ENCODE measurements around the gene CASKIN2. TPM values are rescaled to one million over a fixed set of nuclear protein-coding genes. Genes with fewer than 3 reads are reported as not detected.

Gene CASKIN2
- total and polyA plus RNA-seq, 5 donors, result 25.9 to 50.4 (median 43.4) TPM

- DNase-seq (no peak), ATAC-seq (no peak)
- Histone ChIP-seq H3K27me3 (ENCODE audit: control insufficient read depth, insufficient read depth) (no peaks in the 10 kb centered on the region), H3K27ac (ENCODE audit: low read length) (peak overlapping the region; percentile 58), H3K9me3 (ENCODE audit: control insufficient read depth, low read length) (no peaks in the 10 kb centered on the region), H3K4me1 (ENCODE audit: control insufficient read depth, insufficient read depth, low read length) (peaks cover 13% of the 10 kb centered on the region), H3K4me3 (ENCODE audit: low read length) (no peak overlapping the region)
- 76% methylated on average over 4 of the region's 4 CpGs for WGBS
- intact Hi-C loops (cut with DNase I), result loop anchor here in 2 of 4 donors (5.0 kb wide), 2 partner anchors 76 to 79 kb away; partner anchors contain the start of gene MYO15B (in 1 of the 2)
Measured at GRCh38 chr17:75511270-75511609, 4.1 kb downstream of the CASKIN2 start.

DNA sequence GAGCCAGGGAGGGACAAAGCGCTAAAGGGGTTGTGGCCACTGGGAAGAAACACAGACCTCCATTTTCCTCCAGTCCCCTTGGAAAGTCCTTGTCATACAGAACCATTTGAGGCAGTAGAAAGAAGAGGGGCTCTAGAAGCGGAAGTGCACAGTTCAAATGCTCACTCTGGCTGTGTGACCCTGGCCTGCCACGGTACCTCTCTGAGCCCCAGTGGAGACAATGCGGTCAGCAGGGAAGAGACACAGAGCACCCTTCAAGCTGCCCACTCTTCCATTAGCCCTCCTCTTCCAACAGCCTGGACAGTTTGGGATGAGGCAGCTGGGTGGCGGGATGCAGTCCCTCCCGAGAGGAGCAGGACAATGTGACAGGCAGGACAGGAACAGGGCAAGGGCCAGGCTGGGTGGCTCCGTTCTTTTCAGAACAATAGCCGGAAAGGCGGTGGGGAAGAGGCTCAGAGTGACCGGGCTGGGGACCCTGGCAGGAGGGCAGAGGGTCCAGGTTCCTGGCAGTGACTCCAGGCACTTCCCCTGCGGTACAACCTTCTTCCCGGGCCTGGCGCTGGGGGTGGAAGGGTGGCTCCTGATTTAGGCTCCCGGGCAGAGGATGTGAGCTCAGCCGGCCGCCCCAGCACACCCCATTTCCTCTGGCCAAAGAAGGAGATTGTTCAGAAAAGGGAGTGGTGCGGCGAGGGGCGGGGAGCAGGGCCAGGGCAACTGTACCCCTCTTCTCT lies 5.6 kb downstream of the CASKIN2 start:
- peak; percentile 84 to 89 (median 89) for DNase-seq
- peak; percentile 62 to 77 for ATAC-seq
- H3K27ac ChIP-seq (ENCODE audit: low read length), result peak overlapping the region; percentile 75
- no peaks in the 10 kb centered on the region for H3K9me3 ChIP-seq (ENCODE audit: control insufficient read depth, low read length)
- H3K4me1 ChIP-seq (ENCODE audit: control insufficient read depth, insufficient read depth, low read length), result peaks cover 13% of the 10 kb centered on the region
- intact Hi-C loops (cut with DNase I), result loop anchor here in 2 of 4 donors (5.0 kb wide), 2 partner anchors 77 to 78 kb away; partner anchors contain the start of gene MYO15B (in 1 of the 2)
- H3K4me3 ChIP-seq (ENCODE audit: low read length), result no peak overlapping the region
- WGBS, result 62% methylated on average over 19 of the region's 19 CpGs
- H3K27me3 ChIP-seq (ENCODE audit: control insufficient read depth, insufficient read depth), result no peaks in the 10 kb centered on the region

DNA sequence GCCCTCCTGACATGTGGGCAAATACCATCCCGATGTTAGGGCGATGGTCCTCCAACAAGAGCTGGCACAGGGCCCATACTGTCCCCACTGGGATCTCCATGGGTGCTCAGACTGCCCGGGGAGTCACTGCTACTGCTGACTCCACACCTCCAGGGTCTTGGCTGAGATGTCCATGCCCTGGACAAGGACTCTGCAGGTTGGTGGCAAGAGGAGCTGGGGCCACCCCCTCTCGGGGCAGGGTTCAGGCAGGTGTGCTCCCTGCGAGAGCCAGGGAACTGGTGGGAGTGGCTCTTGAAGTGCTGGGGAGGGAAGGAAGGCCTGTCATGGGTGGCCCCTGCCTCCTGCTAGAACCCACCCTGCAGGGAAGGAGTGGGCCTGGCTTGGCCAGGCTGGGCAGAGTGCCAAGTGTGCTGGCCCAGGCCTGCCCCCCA lies 6.4 kb downstream of the CASKIN2 start:
- DNase-seq (peak in 1 of 3 donors; percentile 66), ATAC-seq (peak; percentile 1 to 26)
- no peaks in the 10 kb centered on the region for H3K27me3 ChIP-seq (ENCODE audit: control insufficient read depth, insufficient read depth)
- intact Hi-C loops (cut with DNase I), result no loop called here
- 40% methylated on average over 5 of the region's 5 CpGs for WGBS
- no peak overlapping the region for H3K4me3 ChIP-seq (ENCODE audit: low read length)
- H3K27ac ChIP-seq (ENCODE audit: low read length), result peak overlapping the region; percentile 65
- H3K4me1 ChIP-seq (ENCODE audit: control insufficient read depth, insufficient read depth, low read length), result peaks cover 13% of the 10 kb centered on the region
- no peaks in the 10 kb centered on the region for H3K9me3 ChIP-seq (ENCODE audit: control insufficient read depth, low read length)

DNA sequence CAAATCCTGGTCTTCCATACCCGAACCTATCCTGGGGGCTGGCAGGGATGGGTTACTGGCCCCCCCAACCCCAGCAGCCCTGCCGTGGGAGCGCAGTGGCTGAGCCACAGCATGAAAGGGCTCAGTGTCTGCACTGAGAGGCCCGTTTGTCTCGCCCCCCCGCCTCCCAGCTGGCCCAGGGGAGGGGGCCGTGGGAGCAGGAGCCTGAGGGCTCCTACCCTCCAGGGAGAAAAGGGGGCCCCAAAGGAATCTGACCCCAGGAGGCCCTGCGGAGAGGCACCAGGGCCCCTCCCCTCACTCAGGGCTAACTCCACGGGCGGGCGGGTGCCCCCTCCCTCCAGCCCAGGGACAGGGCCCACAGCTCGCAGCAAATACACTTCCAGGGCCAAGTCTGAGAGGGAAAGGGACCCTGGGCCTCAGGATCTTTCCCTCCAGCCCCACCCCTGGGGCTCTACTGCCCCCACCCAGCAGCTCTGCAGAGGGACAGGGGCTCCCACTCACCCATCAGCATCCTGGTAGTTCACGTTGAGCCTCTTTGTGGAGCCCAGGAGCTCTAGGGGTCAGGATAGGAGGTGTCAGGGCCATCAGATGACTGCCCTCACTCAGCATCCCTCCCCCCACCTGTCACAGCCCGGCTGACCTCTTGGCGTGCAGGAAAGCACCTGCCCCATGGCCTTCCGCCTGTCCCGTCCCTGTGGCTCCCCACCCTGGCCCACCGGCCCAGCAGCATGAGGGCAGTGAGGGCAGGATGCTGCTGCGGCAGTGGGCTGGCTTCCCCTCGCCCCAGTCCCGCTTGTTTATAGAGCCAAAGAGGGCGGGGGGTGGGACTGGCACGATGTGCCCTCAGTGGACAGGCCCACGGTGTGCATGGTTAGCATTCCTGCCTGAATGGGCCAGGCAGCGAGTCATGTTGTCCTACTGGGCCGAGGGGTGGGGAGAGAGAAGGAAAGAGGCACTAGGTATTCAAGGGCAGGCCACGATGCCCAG lies 7.3 kb downstream of the CASKIN2 start:
- H3K27ac ChIP-seq (ENCODE audit: low read length), result peak overlapping the region; percentile 65
- no peaks in the 10 kb centered on the region for H3K9me3 ChIP-seq (ENCODE audit: control insufficient read depth, low read length)
- DNase-seq (peak in 1 of 3 donors; percentile 53), ATAC-seq (no peak)
- no peak overlapping the region for H3K4me3 ChIP-seq (ENCODE audit: low read length)
- H3K27me3 ChIP-seq (ENCODE audit: control insufficient read depth, insufficient read depth), result no peaks in the 10 kb centered on the region
- intact Hi-C loops (cut with DNase I), result no loop called here
- WGBS, result 63% methylated on average over 27 of the region's 27 CpGs
- peaks cover 13% of the 10 kb centered on the region for H3K4me1 ChIP-seq (ENCODE audit: control insufficient read depth, insufficient read depth, low read length)

DNA sequence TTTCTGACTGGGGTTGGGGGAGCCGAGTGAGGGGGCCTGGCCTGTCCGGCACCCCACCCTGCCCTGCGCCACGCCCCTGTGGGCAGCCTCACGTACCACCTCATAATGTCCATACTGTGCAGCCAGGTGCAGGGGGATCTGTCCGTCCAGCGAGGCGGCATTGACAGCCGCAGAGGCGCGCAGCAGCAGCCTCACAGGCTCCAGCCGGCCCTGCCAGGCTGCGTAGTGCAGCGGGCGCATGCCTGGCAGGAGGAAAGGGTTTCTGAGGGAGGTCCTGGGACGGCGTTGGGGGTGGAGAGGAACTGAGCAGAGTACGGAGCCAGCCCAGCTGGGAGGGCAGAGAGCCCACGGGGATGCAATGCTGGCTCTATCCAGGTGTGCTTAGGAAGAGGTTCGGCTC lies 8.4 kb downstream of the CASKIN2 start:
- H3K9me3 ChIP-seq (ENCODE audit: control insufficient read depth, low read length), result no peaks in the 10 kb centered on the region
- no peaks in the 10 kb centered on the region for H3K27me3 ChIP-seq (ENCODE audit: control insufficient read depth, insufficient read depth)
- no peak overlapping the region for H3K27ac ChIP-seq (ENCODE audit: low read length)
- DNase-seq (no peak), ATAC-seq (no peak)
- intact Hi-C loops (cut with DNase I), result no loop called here
- H3K4me1 ChIP-seq (ENCODE audit: control insufficient read depth, insufficient read depth, low read length), result peaks cover 11% of the 10 kb centered on the region
- H3K4me3 ChIP-seq (ENCODE audit: low read length), result no peak overlapping the region
- 88% methylated on average over 20 of the region's 20 CpGs for WGBS

DNA sequence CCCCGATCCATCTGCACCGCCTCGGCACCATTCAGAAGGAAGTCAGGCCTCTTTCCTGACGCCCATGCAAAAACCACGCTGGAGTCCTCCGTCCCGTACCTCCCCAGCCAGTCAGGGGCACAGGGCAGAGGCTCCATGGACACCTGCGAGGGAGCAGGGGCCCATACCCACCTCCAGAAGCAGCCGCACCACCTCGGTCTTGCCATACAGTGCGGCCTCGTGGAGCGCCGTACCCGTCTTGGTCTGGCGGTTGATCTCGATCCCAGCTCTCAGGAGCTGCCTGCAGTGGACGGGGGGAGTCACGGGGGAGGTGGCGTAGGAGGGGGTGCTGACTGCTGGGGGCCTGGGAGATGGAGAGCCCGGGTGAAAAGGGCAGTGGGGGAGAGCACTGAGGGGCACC lies 9.2 kb downstream of the CASKIN2 start:
- 87% methylated on average over 21 of the region's 21 CpGs for WGBS
- H3K9me3 ChIP-seq (ENCODE audit: control insufficient read depth, low read length), result no peaks in the 10 kb centered on the region
- H3K27ac ChIP-seq (ENCODE audit: low read length), result no peak overlapping the region
- intact Hi-C loops (cut with DNase I), result no loop called here
- H3K4me1 ChIP-seq (ENCODE audit: control insufficient read depth, insufficient read depth, low read length), result peaks cover 8% of the 10 kb centered on the region
- no peak for ATAC-seq
- H3K4me3 ChIP-seq (ENCODE audit: low read length), result no peak overlapping the region
- DNase-seq, result no peak
- no peaks in the 10 kb centered on the region for H3K27me3 ChIP-seq (ENCODE audit: control insufficient read depth, insufficient read depth)

DNA sequence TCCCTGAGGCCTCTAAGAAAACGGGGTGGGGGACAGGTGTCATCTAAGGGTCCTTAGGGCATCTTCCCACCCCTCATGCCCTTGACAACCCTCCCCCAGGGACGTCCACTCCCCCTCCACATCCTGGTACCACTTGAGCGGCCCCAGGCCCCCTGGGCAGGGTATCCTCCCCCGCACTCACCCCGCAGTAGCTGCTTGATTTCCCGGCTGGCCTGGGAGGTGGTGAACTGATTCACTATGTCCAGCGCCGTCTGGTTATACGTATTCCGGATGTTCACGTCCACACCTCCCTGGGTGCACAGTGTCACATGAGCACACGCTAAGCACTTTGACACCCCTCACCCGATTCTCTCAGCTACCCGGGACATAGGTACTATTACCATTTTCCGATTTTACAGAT lies 9.7 kb downstream of the CASKIN2 start:
- H3K27ac ChIP-seq (ENCODE audit: low read length), result no peak overlapping the region

GRCh38 chr17:75505152-75505409 lies 10.3 kb downstream of the CASKIN2 start:
- H3K27me3 ChIP-seq (ENCODE audit: control insufficient read depth, insufficient read depth), result no peaks in the 10 kb centered on the region
- intact Hi-C loops (cut with DNase I), result no loop called here
- no peaks in the 10 kb centered on the region for H3K9me3 ChIP-seq (ENCODE audit: control insufficient read depth, low read length)
- no peak for ATAC-seq
- H3K27ac ChIP-seq (ENCODE audit: low read length), result no peak overlapping the region
- no peak for DNase-seq
- H3K4me3 ChIP-seq (ENCODE audit: low read length), result no peak overlapping the region
- peaks cover 6% of the 10 kb centered on the region for H3K4me1 ChIP-seq (ENCODE audit: control insufficient read depth, insufficient read depth, low read length)
- 90% methylated on average over 4 of the region's 4 CpGs for WGBS

More for the DNA sequence above, 9.7 kb downstream of the CASKIN2 start:
- Histone ChIP-seq H3K27me3 (ENCODE audit: control insufficient read depth, insufficient read depth) (no peaks in the 10 kb centered on the region), H3K4me3 (ENCODE audit: low read length) (no peak overlapping the region), H3K4me1 (ENCODE audit: control insufficient read depth, insufficient read depth, low read length) (peaks cover 6% of the 10 kb centered on the region), H3K9me3 (ENCODE audit: control insufficient read depth, low read length) (no peaks in the 10 kb centered on the region)
- intact Hi-C loops (cut with DNase I), result no loop called here
- DNase-seq, result no peak
- ATAC-seq, result no peak
- 76% methylated on average over 15 of the region's 15 CpGs for WGBS

DNA sequence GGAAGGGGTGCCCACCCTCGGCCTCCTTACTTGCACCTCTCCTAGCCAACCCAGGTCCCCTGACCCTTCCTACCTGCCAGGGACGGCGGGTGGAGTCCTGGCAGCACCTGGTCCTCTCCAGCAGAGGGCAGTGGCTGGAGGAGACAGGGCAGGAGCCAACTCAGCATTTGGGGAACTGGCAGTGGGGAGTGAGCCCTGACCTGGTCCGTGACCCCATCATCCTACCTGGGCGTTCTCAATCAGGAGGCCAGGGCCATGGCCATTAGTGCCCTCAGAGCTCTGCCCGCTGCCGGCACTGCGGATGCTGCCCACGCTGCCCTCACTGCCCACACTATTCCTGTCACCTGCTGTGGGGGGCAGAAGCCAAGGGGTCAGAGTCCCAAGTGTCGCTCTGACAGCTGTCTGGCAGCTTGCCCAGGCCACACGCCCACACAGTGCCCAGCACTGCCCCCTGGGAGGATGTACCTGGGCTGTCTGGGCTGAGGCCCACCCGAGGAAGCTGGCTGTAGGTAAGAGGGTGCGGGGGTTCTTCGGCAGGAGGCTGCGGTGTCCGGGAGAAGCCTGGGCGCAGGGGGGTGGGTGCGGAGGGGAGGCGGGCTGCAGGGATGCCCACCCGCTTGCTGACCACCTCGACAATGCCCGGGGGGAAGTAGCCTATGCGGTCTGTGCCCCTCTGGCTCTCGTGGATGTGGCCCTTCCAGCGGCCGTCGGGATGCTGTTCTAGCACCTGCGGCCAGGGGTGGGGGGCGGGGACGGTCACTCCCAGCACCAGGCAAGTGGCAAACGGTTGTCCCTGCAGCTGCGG lies 10.8 kb downstream of the CASKIN2 start:
- Histone ChIP-seq H3K4me3 (ENCODE audit: low read length) (no peak overlapping the region), H3K27ac (ENCODE audit: low read length) (no peak overlapping the region), H3K9me3 (ENCODE audit: control insufficient read depth, low read length) (no peaks in the 10 kb centered on the region), H3K4me1 (ENCODE audit: control insufficient read depth, insufficient read depth, low read length) (peaks cover 6% of the 10 kb centered on the region), H3K27me3 (ENCODE audit: control insufficient read depth, insufficient read depth) (no peaks in the 10 kb centered on the region)
- 72% methylated on average over 32 of the region's 32 CpGs for WGBS
- DNase-seq, result peak in 1 of 3 donors; percentile 65
- intact Hi-C loops (cut with DNase I), result no loop called here
- no peak for ATAC-seq

GRCh38 chr17:75503976-75504346 lies 11.4 kb downstream of the CASKIN2 start:
- DNase-seq (no peak), ATAC-seq (peak in 1 of 2 donors; percentile 1)
- peaks cover 5% of the 10 kb centered on the region for H3K4me1 ChIP-seq (ENCODE audit: control insufficient read depth, insufficient read depth, low read length)
- no peak overlapping the region for H3K4me3 ChIP-seq (ENCODE audit: low read length)
- no peaks in the 10 kb centered on the region for H3K27me3 ChIP-seq (ENCODE audit: control insufficient read depth, insufficient read depth)
- 72% methylated on average over 13 of the region's 13 CpGs for WGBS
- no peak overlapping the region for H3K27ac ChIP-seq (ENCODE audit: low read length)
- H3K9me3 ChIP-seq (ENCODE audit: control insufficient read depth, low read length), result no peaks in the 10 kb centered on the region
- intact Hi-C loops (cut with DNase I), result no loop called here

Data from right cardiac atrium (tissue), 5 donors.